Esophagus (tissue), 2 donors: ENCODE data around the gene ATP7B. TPM values are rescaled to one million over a fixed set of nuclear protein-coding genes. Genes with fewer than 3 reads are reported as not detected.
"Not testable (repeated sequence)": the region's sequence is repeated elsewhere in the genome, so short reads cannot be mapped to it uniquely, and the experiment has no call there.

ENCODE experiments used
- H3K27ac ChIP-seq, 2 donors: one replicate each; pipeline ENCODE4 v1.5.1; 2013; ENCODE audit warnings: low read depth in 2 of 2, mild to moderate bottlenecking in 2 of 2, inconsistent platforms in 1 of 2, low read length in 1 of 2, moderate library complexity in 1 of 2
- H3K27me3 ChIP-seq, 2 donors: one replicate each; pipeline ENCODE4 v1.6.1; 2013; ENCODE audit warnings: low read length in 2 of 2, control low read depth in 1 of 2, mild to moderate bottlenecking in 1 of 2; ENCODE audit not compliant: insufficient read depth in 2 of 2, control insufficient read depth in 1 of 2
- H3K36me3 ChIP-seq, 2 donors: one replicate each; pipeline ENCODE4 v1.6.1; 2013; ENCODE audit warnings: low read length in 1 of 2; ENCODE audit not compliant: control insufficient read depth in 2 of 2, insufficient read depth in 2 of 2
- H3K4me1 ChIP-seq, 2 donors: one replicate each; pipeline ENCODE4 v1.6.1; 2013; ENCODE audit warnings: low read length in 1 of 2; ENCODE audit not compliant: control insufficient read depth in 2 of 2, insufficient read depth in 2 of 2
- H3K4me3 ChIP-seq, 2 donors: one replicate each; pipeline ENCODE4 v1.5.1; 2013; ENCODE audit warnings: low read length in 2 of 2, mild to moderate bottlenecking in 2 of 2, low read depth in 1 of 2, moderate library complexity in 1 of 2
- H3K9me3 ChIP-seq, 2 donors: one replicate each; pipeline ENCODE4 v1.6.1; 2013; ENCODE audit warnings: mild to moderate bottlenecking in 2 of 2, low read depth in 1 of 2, low read length in 1 of 2, moderate library complexity in 1 of 2; ENCODE audit not compliant: control insufficient read depth in 2 of 2, insufficient read depth in 1 of 2
- WGBS, 2 donors: extraction: QIAGEN DNeasy Blood & Tissue Kit; methylation state at CpG; one replicate each; pipeline ENCODE4 v1.1.7; 2013; 5-methylcytosine and 5-hydroxymethylcytosine counted together
- polyA plus RNA-seq, 2 donors: library from polyadenylated mRNA; stranded (reverse); fragments of 200-250 nt; gene quantifications; one replicate each; pipeline ENCODE4 v1.2.3, GENCODE V29; 2013
- donor health status: healthy with polysubstance abuse.
- donor health status: Bipolar disorder and iron deficiency.

ATP7B gene
- polyA plus RNA-seq, 2 donors: 0.55 to 0.59 TPM

GRCh38 chr13:51919531-51919930 is 91.7 kb downstream of the ATP7B start:
- WGBS, 2 donors: 66 to 68% methylated on average over 9 of the region's 9 CpGs
- no peaks in the 10 kb centered on the region for H3K27me3 ChIP-seq
- no peaks in the 10 kb centered on the region for H3K36me3 ChIP-seq
- no peak overlapping the region for H3K4me3 ChIP-seq
- peaks cover 0 to 1% of the 10 kb centered on the region in 2 donors for H3K4me1 ChIP-seq
- no peak overlapping the region for H3K27ac ChIP-seq
- no peaks in the 10 kb centered on the region for H3K9me3 ChIP-seq

- Histone ChIP-seq H3K9me3 (no peaks in the 10 kb centered on the region), H3K36me3 (no peaks in the 10 kb centered on the region), H3K27me3 (no peaks in the 10 kb centered on the region), H3K4me3 (no peak overlapping the region), H3K27ac (no peak overlapping the region), H3K4me1 (peaks cover 4 to 10% of the 10 kb centered on the region in 2 donors)
- WGBS, 2 donors: 94 to 96% methylated on average over 8 of the region's 8 CpGs
These were observed 94.3 kb downstream of the ATP7B start for GRCh38 chr13:51916962-51917361.

GRCh38 chr13:51916051-51916818 is 95.0 kb downstream of the ATP7B start:
- no peaks in the 10 kb centered on the region for H3K9me3 ChIP-seq
- no peak overlapping the region for H3K27ac ChIP-seq
- H3K4me1 ChIP-seq: peaks cover 4 to 13% of the 10 kb centered on the region in 2 donors
- no peak overlapping the region for H3K4me3 ChIP-seq
- H3K27me3 ChIP-seq: no peaks in the 10 kb centered on the region
- H3K36me3 ChIP-seq: no peaks in the 10 kb centered on the region
- 89 to 94% methylated on average over 7 of the region's 7 CpGs for WGBS, 2 donors

- H3K9me3 ChIP-seq: no peaks in the 10 kb centered on the region
- H3K27ac ChIP-seq: peak overlapping the region in 1 of 2 donors; percentile 58
- no peaks in the 10 kb centered on the region for H3K27me3 ChIP-seq
- no peak overlapping the region for H3K4me3 ChIP-seq
- no peaks in the 10 kb centered on the region for H3K36me3 ChIP-seq
- peaks cover 4 to 13% of the 10 kb centered on the region in 2 donors for H3K4me1 ChIP-seq
- WGBS, 2 donors: 48 to 56% methylated on average over 7 of the region's 7 CpGs
These were observed 97.1 kb downstream of the ATP7B start for GRCh38 chr13:51914137-51914493.

GRCh38 chr13:51913421-51914136 is 97.7 kb downstream of the ATP7B start:
- no peak overlapping the region for H3K4me3 ChIP-seq
- 50 to 62% methylated on average over 4 of the region's 4 CpGs for WGBS, 2 donors
- no peaks in the 10 kb centered on the region for H3K9me3 ChIP-seq
- H3K36me3 ChIP-seq: no peaks in the 10 kb centered on the region
- H3K27me3 ChIP-seq: no peaks in the 10 kb centered on the region
- peak overlapping the region in 1 of 2 donors; percentile 26 for H3K27ac ChIP-seq
- peaks cover 4 to 13% of the 10 kb centered on the region in 2 donors for H3K4me1 ChIP-seq

- no peak overlapping the region for H3K27ac ChIP-seq
- 73 to 74% methylated on average over 11 of the region's 11 CpGs for WGBS, 2 donors
These were observed 98.6 kb downstream of the ATP7B start for GRCh38 chr13:51912511-51913225.

GRCh38 chr13:51912091-51912490 is 99.2 kb downstream of the ATP7B start:
- Histone ChIP-seq H3K4me1 (peaks cover 4 to 13% of the 10 kb centered on the region in 2 donors), H3K9me3 (no peaks in the 10 kb centered on the region), H3K27ac (no peak overlapping the region), H3K36me3 (no peaks in the 10 kb centered on the region), H3K4me3 (no peak overlapping the region), H3K27me3 (no peaks in the 10 kb centered on the region)
- WGBS, 2 donors: 43 to 54% methylated on average over 10 of the region's 10 CpGs

More at GRCh38 chr13:51912511-51913225, 98.6 kb downstream of the ATP7B start:
- H3K4me1 ChIP-seq: peaks cover 4 to 13% of the 10 kb centered on the region in 2 donors
- no peaks in the 10 kb centered on the region for H3K9me3 ChIP-seq
- no peak overlapping the region for H3K4me3 ChIP-seq
- no peaks in the 10 kb centered on the region for H3K27me3 ChIP-seq
- H3K36me3 ChIP-seq: no peaks in the 10 kb centered on the region

- Histone ChIP-seq H3K4me1 (peaks cover 6 to 18% of the 10 kb centered on the region in 2 donors), H3K4me3 (no peak overlapping the region), H3K36me3 (no peaks in the 10 kb centered on the region), H3K9me3 (no peaks in the 10 kb centered on the region), H3K27ac (no peak overlapping the region), H3K27me3 (no peaks in the 10 kb centered on the region)
- 91 to 95% methylated on average over 12 of the region's 12 CpGs for WGBS, 2 donors
These were observed 100.7 kb downstream of the ATP7B start for GRCh38 chr13:51910508-51910907.

GRCh38 chr13:51909265-51909664 is 102.0 kb downstream of the ATP7B start:
- H3K27me3 ChIP-seq, H3K9me3 ChIP-seq, H3K36me3 ChIP-seq, H3K27ac ChIP-seq, H3K4me3 ChIP-seq: not testable (repeated sequence)
- peaks cover 2 to 16% of the 10 kb centered on the region in 2 donors for H3K4me1 ChIP-seq
- WGBS, 2 donors: 76 to 80% methylated on average over 5 of the region's 5 CpGs
